Measurements from ENCODE around the gene KMT2D.
"Not testable (repeated sequence)": the region's sequence is repeated elsewhere in the genome, so short reads cannot be mapped to it uniquely, and the experiment has no call there.

The KMT2D gene

GRCh38 chr12:49086116-49086515 lies 25.5 kb upstream of the KMT2D start:
- no peak for DNase-seq

- DNase-seq: no peak
Measured at GRCh38 chr12:49084438-49084837, 23.8 kb upstream of the KMT2D start.

- DNase-seq: no peak
Measured at GRCh38 chr12:49079793-49080192, 19.2 kb upstream of the KMT2D start.

- no peak for DNase-seq
Measured at GRCh38 chr12:49070971-49071370, 10.4 kb upstream of the KMT2D start.

GRCh38 chr12:49069507-49070346 lies 9.1 kb upstream of the KMT2D start, which contains the start of gene RHEBL1:
TSS of gene RHEBL1 (minus strand) at chr12:49069979. CDS start at chr12:49069785, 194 bp downstream.
- peak; percentile 98 for DNase-seq

- DNase-seq: no peak
Measured at GRCh38 chr12:49068879-49069506, 8.4 kb upstream of the KMT2D start.

- no peak for DNase-seq
Measured at GRCh38 chr12:49066120-49066519, 5.5 kb upstream of the KMT2D start.

- DNase-seq: no peak
Measured at GRCh38 chr12:49064767-49065152, 4.2 kb upstream of the KMT2D start.

- not testable (repeated sequence) for DNase-seq
Measured at GRCh38 chr12:49061916-49062315, 1.3 kb upstream of the KMT2D start.

GRCh38 chr12:49061157-49061650 lies 610 bp upstream of the KMT2D start:
- DNase-seq: no peak

GRCh38 chr12:49059299-49060171 lies 1.1 kb downstream of the KMT2D start:
- no peak for DNase-seq

- DNase-seq: no peak
Measured at GRCh38 chr12:49059045-49059298, 1.6 kb downstream of the KMT2D start.

- no peak for DNase-seq
Measured at GRCh38 chr12:49058366-49059044, 2.1 kb downstream of the KMT2D start.

GRCh38 chr12:49057888-49058287 lies 2.7 kb downstream of the KMT2D start:
- DNase-seq: no peak

- DNase-seq: peak; percentile 41
Measured at GRCh38 chr12:49055978-49056754, 4.4 kb downstream of the KMT2D start.

- no peak for DNase-seq
Measured at GRCh38 chr12:49055092-49055491, 5.5 kb downstream of the KMT2D start.

GRCh38 chr12:49054524-49054923 lies 6.1 kb downstream of the KMT2D start:
- DNase-seq: no peak

- DNase-seq: no peak
Measured at GRCh38 chr12:49054096-49054495, 6.5 kb downstream of the KMT2D start.

- no peak for DNase-seq
Measured at GRCh38 chr12:49052451-49053208, 8.0 kb downstream of the KMT2D start.

- DNase-seq: no peak
Measured at GRCh38 chr12:49051777-49052438, 8.7 kb downstream of the KMT2D start.

GRCh38 chr12:49051373-49051764 lies 9.2 kb downstream of the KMT2D start:
- DNase-seq: no peak

All from activated gamma-delta T cell treated with Interleukin-2 at 50 U/mL for 16 hours (primary cell).